Activated CD8-positive, alpha-beta memory T cell treated with anti-CD3 and anti-CD28 coated beads, Interleukin-2, amount 10 ng/mL, durations not matched to agents 7 days and 5 days (primary cell): Measurements from ENCODE around the gene DMAC1. TPM values are rescaled to one million over a fixed set of nuclear protein-coding genes. Genes with fewer than 3 reads are reported as not detected.
A peak's percentile ranks its signal among the peaks of the same experiment; 100 is the strongest.

Source experiments
- ATAC-seq: fragments of 150-1000 bp; cut with Tn5 transposase; one replicate; pipeline ENCODE4 v1.10.0; 2021; ENCODE audit warnings: moderate library complexity
- CTCF ChIA-PET: fragments of 350-600 bp; sonication (Branson Sonifier 250); formaldehyde crosslinking; loops from one replicate; lab custom pipeline; 2021; ENCODE audit warnings: antibody characterized with exemption; lab: Charles Lee
- DNase-seq: peaks from one replicate; pipeline ENCODE4 v3.0.0-alpha.2; 2020
- H3K27ac Mint-ChIP-seq: one replicate; pipeline ENCODE4 v1.8.0; 2021; ENCODE audit warnings: mild to moderate bottlenecking, mixed read lengths
- H3K27me3 Mint-ChIP-seq: one replicate; pipeline ENCODE4 v1.8.0; 2021; ENCODE audit warnings: mixed read lengths
- H3K36me3 Mint-ChIP-seq: one replicate; pipeline ENCODE4 v1.8.0; 2021; ENCODE audit warnings: mild to moderate bottlenecking, mixed read lengths
- H3K4me1 Mint-ChIP-seq: one replicate; pipeline ENCODE4 v1.8.0; 2021; ENCODE audit warnings: mixed read lengths
- H3K4me3 Mint-ChIP-seq: one replicate; pipeline ENCODE4 v1.8.0; 2021; ENCODE audit warnings: mild to moderate bottlenecking, moderate library complexity, mixed read lengths
- H3K9me3 Mint-ChIP-seq: one replicate; pipeline ENCODE4 v1.8.0; 2022; ENCODE audit warnings: low read depth, mixed read lengths
- total RNA-seq, 2 experiments: library from RNA; stranded (reverse); gene quantifications; one replicate each; pipeline ENCODE4 v1.2.3, GENCODE V29; 2021

DMAC1 gene, protein sequence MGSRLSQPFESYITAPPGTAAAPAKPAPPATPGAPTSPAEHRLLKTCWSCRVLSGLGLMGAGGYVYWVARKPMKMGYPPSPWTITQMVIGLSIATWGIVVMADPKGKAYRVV
- total RNA-seq, result 10 to 100 TPM; 40.1 to 54.5 TPM

DNA sequence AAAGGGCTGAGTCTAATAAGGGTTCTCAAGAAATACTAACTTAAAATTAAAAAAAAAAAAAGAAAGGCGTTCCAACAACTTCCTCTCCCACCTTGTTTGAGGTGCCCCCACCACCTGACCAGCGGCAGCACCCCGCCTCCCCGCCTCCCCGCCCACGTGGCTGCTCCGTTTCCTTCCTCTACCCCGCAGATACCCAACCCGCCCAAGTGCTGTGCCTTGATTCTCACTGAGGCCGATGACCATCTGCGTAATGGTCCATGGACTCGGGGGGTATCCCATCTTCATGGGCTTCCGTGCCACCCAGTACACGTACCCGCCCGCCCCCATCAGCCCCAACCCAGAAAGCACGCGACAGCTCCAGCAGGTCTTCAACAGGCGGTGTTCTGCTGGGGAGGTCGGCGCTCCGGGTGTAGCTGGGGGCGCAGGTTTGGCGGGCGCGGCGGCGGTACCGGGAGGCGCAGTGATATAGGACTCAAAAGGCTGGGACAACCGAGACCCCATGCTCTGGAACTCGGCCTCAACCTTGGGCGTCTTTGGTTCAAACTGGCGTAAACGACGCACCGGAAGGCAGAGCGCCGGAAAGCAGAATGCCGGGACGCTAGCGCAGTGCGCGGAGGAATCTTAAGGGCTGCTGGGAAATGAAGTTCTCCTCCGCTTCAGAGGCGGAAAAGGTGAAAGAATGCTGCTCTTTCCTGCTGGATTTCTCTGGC lies at the start of gene DMAC1:
DMAC1 (minus strand) TSS at position 545 of the 710 bp plus-strand sequence; CDS start at position 501, 44 bp downstream.
- H3K36me3 Mint-ChIP-seq, result peaks cover 14% of the 10 kb centered on the region

DNA sequence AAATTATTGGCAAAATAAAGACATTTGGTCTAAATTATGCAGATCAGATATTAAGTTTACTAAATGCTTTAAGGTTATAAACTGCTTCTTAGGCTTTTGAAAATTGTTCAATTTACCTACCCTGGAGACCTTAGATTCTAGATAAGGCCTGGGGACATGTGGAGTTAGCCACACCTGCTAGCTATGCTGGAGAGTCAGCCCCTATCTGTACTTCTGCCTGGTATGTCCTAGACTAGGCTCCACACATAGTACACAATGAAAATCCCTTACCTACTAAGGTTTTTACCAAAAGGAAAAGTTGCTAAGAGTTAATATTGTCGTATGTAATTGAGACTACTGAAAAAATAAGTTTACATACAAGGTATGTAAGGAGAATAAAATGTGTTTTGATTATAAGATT lies 49.8 kb upstream of the DMAC1 start:
- Mint-ChIP-seq H3K36me3 (no peaks in the 10 kb centered on the region), H3K27me3 (no peaks in the 10 kb centered on the region), H3K27ac (no peak overlapping the region)

More for the DNA sequence above, at the start of gene DMAC1:
- ATAC-seq, result peak; percentile 94
- peak; percentile 84 for DNase-seq
- peak within 1 kb of the TSS; percentile 92 for H3K4me3 Mint-ChIP-seq
- H3K4me1 Mint-ChIP-seq, result peaks cover 21% of the 10 kb centered on the region
- peak within 1 kb of the TSS; percentile 94 for H3K27ac Mint-ChIP-seq
- no peaks in the 10 kb centered on the region for H3K9me3 Mint-ChIP-seq
- no peaks in the 10 kb centered on the region for H3K27me3 Mint-ChIP-seq
- CTCF ChIA-PET, result no interaction called here

GRCh38 chr9:7848498-7848897 lies 48.9 kb upstream of the DMAC1 start:
- Mint-ChIP-seq H3K9me3 (no peaks in the 10 kb centered on the region), H3K4me3 (no peak overlapping the region), H3K27me3 (no peaks in the 10 kb centered on the region), H3K27ac (no peak overlapping the region), H3K36me3 (no peaks in the 10 kb centered on the region), H3K4me1 (no peaks in the 10 kb centered on the region)
- ATAC-seq, result no peak
- no peak for DNase-seq
- CTCF ChIA-PET, result no interaction called here

More for the DNA sequence above, 49.8 kb upstream of the DMAC1 start:
- Mint-ChIP-seq H3K4me1 (no peaks in the 10 kb centered on the region), H3K9me3 (no peaks in the 10 kb centered on the region), H3K4me3 (no peak overlapping the region)
- DNase-seq (no peak), ATAC-seq (no peak)
- CTCF ChIA-PET, result no interaction called here

DNA sequence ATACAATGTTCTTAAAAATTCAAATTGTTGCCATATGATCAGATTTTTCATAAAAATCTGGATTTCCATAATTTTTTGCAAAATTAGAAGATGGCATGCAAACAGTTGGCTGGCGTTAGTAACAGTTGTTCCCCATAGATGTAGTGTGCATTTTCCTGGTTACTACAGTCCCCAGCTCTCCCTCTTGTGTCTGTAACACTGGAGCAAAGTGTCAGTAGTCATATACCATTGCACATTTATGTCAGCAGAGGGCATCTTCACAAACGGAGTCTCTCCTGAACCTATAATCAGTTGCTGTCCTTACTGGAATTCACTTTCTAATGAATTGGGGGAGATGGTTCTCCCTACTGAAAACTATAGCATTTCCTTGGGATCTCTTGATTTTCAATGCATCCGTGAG lies 44.7 kb upstream of the DMAC1 start:
- ATAC-seq, result no peak
- no peak overlapping the region for H3K4me3 Mint-ChIP-seq

DNA sequence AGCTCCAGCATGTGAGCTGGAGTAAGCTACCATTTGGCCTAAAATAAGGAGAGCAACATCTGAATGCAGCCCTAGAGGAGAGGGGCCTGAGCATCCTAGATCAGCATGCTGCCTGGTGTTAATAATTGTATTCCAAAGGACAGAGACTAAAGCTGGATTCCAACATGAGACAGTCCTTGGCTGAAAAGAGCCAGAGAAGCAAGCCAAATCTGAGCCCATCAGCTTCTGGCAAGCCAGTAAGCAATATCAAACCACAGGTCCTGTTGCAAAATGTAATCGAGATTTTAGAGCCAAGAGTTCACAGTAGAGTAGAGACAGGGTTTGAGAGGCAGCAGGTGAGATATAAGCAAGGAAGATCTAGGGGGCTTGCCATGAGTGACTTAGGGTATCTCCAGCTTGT lies 42.3 kb upstream of the DMAC1 start:
- Mint-ChIP-seq H3K9me3 (peaks cover 2% of the 10 kb centered on the region), H3K27me3 (no peaks in the 10 kb centered on the region), H3K27ac (no peak overlapping the region), H3K4me1 (no peaks in the 10 kb centered on the region), H3K4me3 (no peak overlapping the region), H3K36me3 (no peaks in the 10 kb centered on the region)
- CTCF ChIA-PET, result no interaction called here
- no peak for ATAC-seq
- no peak for DNase-seq

More for the DNA sequence above, 44.7 kb upstream of the DMAC1 start:
- CTCF ChIA-PET, result interaction anchor here (0.8 to 1.0 kb wide), 2 partner anchors 11 to 12 kb away, joined by 3 read pairs; no protein-coding TSS in a partner anchor
- peaks cover 2% of the 10 kb centered on the region for H3K9me3 Mint-ChIP-seq
- no peaks in the 10 kb centered on the region for H3K27me3 Mint-ChIP-seq
- H3K27ac Mint-ChIP-seq, result no peak overlapping the region
- no peaks in the 10 kb centered on the region for H3K4me1 Mint-ChIP-seq
- no peaks in the 10 kb centered on the region for H3K36me3 Mint-ChIP-seq
- DNase-seq, result no peak

DNA sequence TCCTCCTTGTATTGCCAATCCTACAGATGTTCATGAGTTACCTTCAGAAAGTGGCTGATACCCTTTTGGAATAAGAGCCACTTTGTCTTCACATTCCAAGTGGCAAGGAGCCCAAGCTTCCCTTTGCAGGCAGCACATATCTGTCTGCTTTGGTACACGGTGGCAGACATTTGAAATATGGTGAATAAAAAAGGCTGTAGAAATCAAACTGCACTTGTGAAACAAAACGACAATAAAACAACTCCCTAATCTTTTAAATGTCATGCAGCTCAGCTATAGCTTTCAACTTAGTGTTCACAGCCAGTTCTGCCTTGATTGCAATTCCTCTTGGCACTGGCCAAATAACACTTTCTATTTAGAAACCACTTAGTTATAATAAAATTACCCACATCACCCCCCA lies 35.0 kb upstream of the DMAC1 start:
- Mint-ChIP-seq H3K4me1 (no peaks in the 10 kb centered on the region), H3K27ac (no peak overlapping the region), H3K36me3 (no peaks in the 10 kb centered on the region), H3K27me3 (no peaks in the 10 kb centered on the region), H3K9me3 (peaks cover 3% of the 10 kb centered on the region), H3K4me3 (no peak overlapping the region)
- ATAC-seq (no peak), DNase-seq (no peak)
- CTCF ChIA-PET, result no interaction called here

DNA sequence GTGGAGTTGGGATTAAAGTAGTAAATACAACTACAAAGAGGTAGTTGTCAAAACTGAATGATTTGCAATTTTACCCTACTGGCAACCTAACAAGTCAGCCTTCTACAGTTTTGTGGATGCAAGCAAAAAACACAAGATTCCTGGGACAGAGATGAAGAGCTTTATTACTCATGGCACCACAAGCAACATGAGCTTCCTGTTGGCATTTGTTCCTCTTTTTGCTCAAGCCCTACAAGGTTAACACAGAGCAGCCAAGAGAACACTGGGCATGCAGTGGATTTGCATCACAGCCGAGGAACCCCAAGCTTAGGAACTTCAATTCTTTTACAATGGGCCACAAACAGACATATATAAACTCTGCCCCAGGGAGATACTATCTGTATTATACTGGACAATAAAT lies 28.8 kb upstream of the DMAC1 start:
- Mint-ChIP-seq H3K27ac (no peak overlapping the region), H3K36me3 (no peaks in the 10 kb centered on the region), H3K4me1 (no peaks in the 10 kb centered on the region), H3K4me3 (no peak overlapping the region), H3K27me3 (no peaks in the 10 kb centered on the region), H3K9me3 (no peaks in the 10 kb centered on the region)
- CTCF ChIA-PET, result no interaction called here
- DNase-seq, result no peak
- no peak for ATAC-seq

- DNase-seq, result no peak
- no peak for ATAC-seq
- CTCF ChIA-PET, result no interaction called here
- Mint-ChIP-seq H3K4me1 (no peaks in the 10 kb centered on the region), H3K9me3 (no peaks in the 10 kb centered on the region), H3K36me3 (no peaks in the 10 kb centered on the region), H3K27ac (no peak overlapping the region), H3K27me3 (no peaks in the 10 kb centered on the region), H3K4me3 (no peak overlapping the region)
These were observed 28.2 kb upstream of the DMAC1 start for GRCh38 chr9:7827792-7828191.

DNA sequence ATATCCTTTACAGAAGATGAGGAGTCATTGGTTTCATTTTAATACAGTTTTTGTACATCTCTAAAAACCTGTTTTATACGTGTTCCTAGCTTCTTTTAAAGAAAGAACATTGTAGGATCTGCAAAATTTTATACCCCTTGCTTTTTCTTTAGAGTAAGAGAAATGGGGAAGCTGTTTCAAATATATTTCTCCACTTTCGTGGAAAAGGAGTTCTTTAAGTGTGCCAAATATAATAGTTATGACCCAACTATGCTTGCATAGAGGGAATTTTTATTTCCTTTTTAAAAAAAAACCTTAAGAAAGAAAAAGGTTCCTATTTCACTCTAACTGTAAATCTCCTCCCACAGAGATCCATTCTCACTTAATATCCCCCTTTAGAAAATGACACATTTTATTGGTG lies 27.5 kb upstream of the DMAC1 start:
- CTCF ChIA-PET, result no interaction called here
- Mint-ChIP-seq H3K27me3 (no peaks in the 10 kb centered on the region), H3K36me3 (no peaks in the 10 kb centered on the region), H3K4me1 (no peaks in the 10 kb centered on the region), H3K9me3 (no peaks in the 10 kb centered on the region), H3K27ac (no peak overlapping the region), H3K4me3 (no peak overlapping the region)
- DNase-seq (no peak), ATAC-seq (no peak)

- CTCF ChIA-PET, result no interaction called here
- H3K27me3 Mint-ChIP-seq, result no peaks in the 10 kb centered on the region
- no peaks in the 10 kb centered on the region for H3K36me3 Mint-ChIP-seq
- H3K4me1 Mint-ChIP-seq, result no peaks in the 10 kb centered on the region
- H3K27ac Mint-ChIP-seq, result no peak overlapping the region
- no peak overlapping the region for H3K4me3 Mint-ChIP-seq
- H3K9me3 Mint-ChIP-seq, result no peaks in the 10 kb centered on the region
- DNase-seq (no peak), ATAC-seq (no peak)
These were observed 24.1 kb upstream of the DMAC1 start for GRCh38 chr9:7823651-7824050.

DNA sequence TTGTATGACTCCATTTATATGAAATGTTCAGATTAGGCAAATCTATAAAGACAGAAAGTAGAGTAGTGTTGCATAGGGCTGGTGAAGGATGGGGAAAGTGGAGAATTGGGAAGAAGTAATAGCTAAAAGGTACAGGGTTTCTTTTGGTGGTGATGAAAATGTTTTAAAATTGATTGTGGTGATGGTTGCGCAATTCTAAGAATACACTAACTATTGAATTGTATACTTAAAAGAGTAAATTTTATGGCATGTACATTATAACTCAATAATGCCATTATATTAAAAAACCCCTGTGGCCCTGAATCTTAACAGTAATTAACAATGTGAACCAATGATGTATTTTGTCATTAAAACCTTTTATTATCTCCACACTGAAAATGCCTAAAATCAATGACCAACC lies 20.4 kb upstream of the DMAC1 start:
- no peaks in the 10 kb centered on the region for H3K27me3 Mint-ChIP-seq
- ATAC-seq, result no peak
- H3K4me3 Mint-ChIP-seq, result no peak overlapping the region
- no peaks in the 10 kb centered on the region for H3K4me1 Mint-ChIP-seq
- no peaks in the 10 kb centered on the region for H3K9me3 Mint-ChIP-seq
- H3K27ac Mint-ChIP-seq, result no peak overlapping the region
- CTCF ChIA-PET, result no interaction called here
- H3K36me3 Mint-ChIP-seq, result no peaks in the 10 kb centered on the region
- no peak for DNase-seq

DNA sequence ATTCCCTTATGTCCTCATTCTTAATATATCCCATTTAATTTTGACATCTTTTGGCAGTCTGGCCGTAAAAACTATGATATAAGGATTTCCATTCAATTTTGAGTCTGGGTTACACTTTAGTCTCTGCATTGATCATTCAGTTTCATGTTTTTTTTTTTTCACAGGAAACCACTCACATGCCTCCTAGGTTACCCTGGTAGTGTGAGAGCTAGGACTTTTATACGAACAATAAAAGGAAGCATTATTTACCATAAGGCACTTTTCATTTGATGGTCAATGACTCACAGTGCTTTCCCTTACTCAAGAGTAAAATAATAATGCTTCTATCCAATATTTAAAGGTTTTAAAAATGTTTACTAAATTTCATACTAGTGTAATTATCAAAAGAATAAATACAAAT lies 16.4 kb upstream of the DMAC1 start:
- CTCF ChIA-PET, result no interaction called here
- Mint-ChIP-seq H3K4me3 (no peak overlapping the region), H3K27ac (no peak overlapping the region), H3K36me3 (no peaks in the 10 kb centered on the region), H3K4me1 (peaks cover 2% of the 10 kb centered on the region), H3K27me3 (no peaks in the 10 kb centered on the region), H3K9me3 (no peaks in the 10 kb centered on the region)
- DNase-seq (no peak), ATAC-seq (no peak)

- H3K9me3 Mint-ChIP-seq, result no peaks in the 10 kb centered on the region
- H3K4me3 Mint-ChIP-seq, result no peak overlapping the region
- H3K27me3 Mint-ChIP-seq, result no peaks in the 10 kb centered on the region
- no peak for DNase-seq
- ATAC-seq, result no peak
- H3K27ac Mint-ChIP-seq, result no peak overlapping the region
- H3K4me1 Mint-ChIP-seq, result peaks cover 2% of the 10 kb centered on the region
- CTCF ChIA-PET, result no interaction called here
- no peaks in the 10 kb centered on the region for H3K36me3 Mint-ChIP-seq
These were observed 13.5 kb upstream of the DMAC1 start for GRCh38 chr9:7813030-7813429.

DNA sequence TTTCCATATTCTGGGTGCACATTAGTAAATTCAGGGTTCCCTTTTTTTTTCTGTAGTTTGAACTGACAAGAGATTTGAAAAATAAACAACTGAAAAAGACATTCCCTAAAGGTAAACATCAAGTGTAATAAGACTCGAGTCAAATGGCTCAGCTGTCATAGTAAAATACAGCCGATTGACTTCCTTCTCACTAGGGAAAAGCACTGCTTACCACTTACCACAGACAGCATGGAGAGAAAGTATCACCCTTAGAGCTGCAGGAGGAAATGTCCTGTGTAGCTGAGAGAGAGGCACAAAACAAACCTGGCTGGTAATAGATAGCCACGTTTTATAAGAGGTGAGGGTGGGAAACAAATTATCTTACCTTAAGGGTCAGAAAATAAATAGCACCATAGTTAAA lies 12.1 kb upstream of the DMAC1 start:
- Mint-ChIP-seq H3K4me3 (no peak overlapping the region), H3K27ac (no peak overlapping the region), H3K9me3 (no peaks in the 10 kb centered on the region), H3K27me3 (no peaks in the 10 kb centered on the region), H3K4me1 (peaks cover 2% of the 10 kb centered on the region), H3K36me3 (no peaks in the 10 kb centered on the region)
- CTCF ChIA-PET, result no interaction called here
- ATAC-seq (no peak), DNase-seq (no peak)
